ENCODE results near the gene EPHB2. TPM values are rescaled to one million over a fixed set of nuclear protein-coding genes. Genes with fewer than 3 reads are reported as not detected.

The EPHB2 gene
- total RNA-seq, 4 donors from 2014 or later = 7.2 to 12.6 (median 9.1) TPM

DNA sequence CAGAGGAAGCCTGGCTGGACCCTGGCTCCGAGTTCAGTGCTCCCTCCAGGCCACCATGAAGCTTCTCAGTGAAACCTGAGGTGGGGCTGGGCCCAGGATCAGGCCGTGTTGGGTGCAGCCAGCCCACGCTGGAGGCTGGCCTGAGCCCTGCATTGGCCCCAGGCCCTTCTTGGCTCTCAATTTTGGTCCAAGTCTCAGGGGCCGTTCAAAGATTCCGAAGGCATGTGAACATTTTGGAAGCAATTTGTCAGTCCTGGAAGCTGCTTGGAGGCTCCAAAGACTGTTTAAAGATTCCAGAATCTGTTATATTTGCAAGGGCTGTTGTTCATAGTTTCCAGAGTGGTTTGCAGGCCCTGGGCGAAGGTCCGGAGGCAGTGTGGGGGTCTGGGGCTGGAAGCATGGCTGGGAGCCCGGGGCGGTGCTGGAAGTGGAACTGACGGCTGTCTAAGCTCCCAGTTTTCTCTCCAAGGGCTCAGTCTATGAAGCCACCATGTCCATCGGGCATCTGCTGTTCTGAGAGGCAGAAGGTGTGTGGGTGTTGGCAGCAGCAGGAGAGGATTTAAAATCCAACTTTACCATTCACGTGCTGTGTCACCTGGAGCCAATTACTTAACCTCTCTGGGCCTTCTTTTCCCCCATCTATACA is 104.9 kb downstream of the EPHB2 start:
- H3K27me3 ChIP-seq = no peaks in the 10 kb centered on the region
- H3K9me3 ChIP-seq = no peaks in the 10 kb centered on the region
- WGBS, 2 donors = 43 to 47% methylated on average over 11 to 12 of the region's 12 CpGs
- no peak overlapping the region for H3K4me3 ChIP-seq
- H3K4me1 ChIP-seq = peaks cover 0 to 22% (median 4%) of the 10 kb centered on the region in 4 donors
- H3K27ac ChIP-seq = peak overlapping the region in 2 of 4 donors; percentile 36 to 65
- no peak for TF ChIP-seq EP300 (IDR thresholded peaks at IDR 0.05)
- no peak for TF ChIP-seq CTCF (IDR thresholded peaks at IDR 0.05)
- no peak for TF ChIP-seq POLR2A (IDR thresholded peaks at IDR 0.05)
- no peaks in the 10 kb centered on the region for H3K36me3 ChIP-seq
- DNase-seq (ENCODE audit: low spot score in 2 of 2) = peak in 1 of 2 donors; percentile 43

DNA sequence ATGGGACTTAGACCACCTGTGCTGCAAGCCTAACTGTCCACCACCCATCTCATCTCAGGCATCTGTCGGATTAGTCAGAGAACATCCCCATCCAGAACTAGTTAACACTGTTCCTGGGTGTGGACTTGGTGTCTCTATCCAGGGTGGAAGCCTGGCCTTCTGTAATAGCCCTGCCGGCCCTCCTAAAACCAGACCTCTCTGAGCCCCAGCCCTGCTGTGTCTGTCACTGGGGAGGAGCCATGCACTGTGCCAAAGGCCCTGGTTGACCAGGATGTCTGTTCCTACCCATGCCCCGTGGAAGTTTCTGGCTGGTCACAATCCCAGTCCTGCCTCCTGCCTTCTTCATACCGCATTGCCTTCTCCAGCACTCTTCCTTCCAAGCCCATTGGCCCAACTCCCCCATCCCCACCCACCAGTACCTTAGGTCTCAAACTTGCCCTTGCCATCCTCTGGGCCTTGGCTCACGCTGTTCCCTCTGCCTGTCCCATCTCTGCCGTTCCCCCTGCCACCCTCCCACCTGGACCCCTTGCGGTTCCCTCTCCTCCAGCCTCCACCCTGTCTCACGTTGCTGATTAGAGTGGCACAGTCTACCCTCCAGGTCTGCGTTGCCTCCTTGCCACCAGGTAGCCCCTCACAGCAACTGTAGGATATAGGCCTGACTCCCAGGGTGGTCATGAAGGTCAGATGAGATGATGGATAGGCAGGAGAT is 105.6 kb downstream of the EPHB2 start:
- peak overlapping the region in 2 of 4 donors; percentile 16 to 65 for H3K27ac ChIP-seq

DNA sequence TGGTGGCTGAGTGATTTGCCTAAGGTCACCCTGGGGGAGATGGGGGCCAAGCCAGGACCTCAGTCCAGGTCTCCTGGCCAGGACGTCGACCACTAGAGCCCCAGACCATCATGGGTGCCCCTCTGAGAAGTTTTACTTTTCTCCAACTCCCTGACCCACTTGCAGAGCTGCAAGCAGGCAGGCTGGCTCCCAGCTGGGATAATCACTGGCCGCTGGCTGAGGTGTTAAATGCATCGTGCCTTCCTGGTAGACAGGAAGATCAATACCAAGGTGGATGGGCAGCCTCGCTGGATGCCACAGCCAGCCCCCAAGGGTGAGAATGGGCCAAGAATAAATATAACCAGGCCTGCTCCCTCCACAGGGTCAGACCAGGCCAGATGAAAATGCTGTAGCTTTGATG is 106.2 kb downstream of the EPHB2 start:
- Histone ChIP-seq H3K4me1 (peaks cover 0 to 22% (median 4%) of the 10 kb centered on the region in 4 donors), H3K27me3 (no peaks in the 10 kb centered on the region), H3K36me3 (no peaks in the 10 kb centered on the region), H3K27ac (no peak overlapping the region), H3K9me3 (no peaks in the 10 kb centered on the region), H3K4me3 (no peak overlapping the region)
- WGBS, 2 donors = 84 to 86% methylated on average over 3 to 5 of the region's 5 CpGs
- DNase-seq (ENCODE audit: low spot score in 2 of 2) = no peak
- no peak for TF ChIP-seq EP300 (IDR thresholded peaks at IDR 0.05)
- TF ChIP-seq POLR2A (IDR thresholded peaks at IDR 0.05) = no peak
- TF ChIP-seq CTCF (IDR thresholded peaks at IDR 0.05) = no peak

More for the DNA sequence above, 105.6 kb downstream of the EPHB2 start:
- WGBS, 2 donors = 74 to 75% methylated on average over 9 of the region's 9 CpGs
- Histone ChIP-seq H3K27me3 (no peaks in the 10 kb centered on the region), H3K9me3 (no peaks in the 10 kb centered on the region), H3K4me1 (peaks cover 0 to 22% (median 4%) of the 10 kb centered on the region in 4 donors), H3K4me3 (no peak overlapping the region), H3K36me3 (no peaks in the 10 kb centered on the region)
- no peak for TF ChIP-seq EP300 (IDR thresholded peaks at IDR 0.05)
- no peak for DNase-seq (ENCODE audit: low spot score in 2 of 2)

DNA sequence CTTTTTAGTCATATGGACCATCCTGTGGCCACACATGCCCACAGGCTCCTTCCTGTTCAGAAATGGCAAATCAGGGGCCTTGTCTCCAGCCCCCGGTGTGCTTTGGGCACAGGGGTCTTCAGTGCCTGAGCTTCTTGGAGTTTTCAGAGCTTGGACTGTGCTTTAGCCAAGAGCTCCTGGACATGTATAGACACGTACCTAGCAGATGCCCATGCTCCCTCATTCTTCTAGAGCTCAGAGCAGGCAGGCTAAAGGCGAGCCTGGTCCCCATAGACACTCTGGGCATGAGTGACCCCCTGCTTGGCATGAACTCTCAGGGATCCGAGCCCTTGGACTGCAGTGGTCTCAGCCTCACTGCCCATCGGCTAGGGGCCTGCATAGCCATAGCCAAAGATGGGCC is 106.8 kb downstream of the EPHB2 start:
- Histone ChIP-seq H3K9me3 (no peaks in the 10 kb centered on the region), H3K4me1 (peaks cover 0 to 22% (median 4%) of the 10 kb centered on the region in 4 donors), H3K36me3 (no peaks in the 10 kb centered on the region), H3K4me3 (no peak overlapping the region), H3K27me3 (no peaks in the 10 kb centered on the region), H3K27ac (no peak overlapping the region)
- TF ChIP-seq POLR2A (IDR thresholded peaks at IDR 0.05) (no peak), CTCF (IDR thresholded peaks at IDR 0.05) (no peak), EP300 (IDR thresholded peaks at IDR 0.05) (no peak)
- DNase-seq (ENCODE audit: low spot score in 2 of 2) = no peak
- 89 to 90% methylated on average over 3 to 5 of the region's 5 CpGs for WGBS, 2 donors

DNA sequence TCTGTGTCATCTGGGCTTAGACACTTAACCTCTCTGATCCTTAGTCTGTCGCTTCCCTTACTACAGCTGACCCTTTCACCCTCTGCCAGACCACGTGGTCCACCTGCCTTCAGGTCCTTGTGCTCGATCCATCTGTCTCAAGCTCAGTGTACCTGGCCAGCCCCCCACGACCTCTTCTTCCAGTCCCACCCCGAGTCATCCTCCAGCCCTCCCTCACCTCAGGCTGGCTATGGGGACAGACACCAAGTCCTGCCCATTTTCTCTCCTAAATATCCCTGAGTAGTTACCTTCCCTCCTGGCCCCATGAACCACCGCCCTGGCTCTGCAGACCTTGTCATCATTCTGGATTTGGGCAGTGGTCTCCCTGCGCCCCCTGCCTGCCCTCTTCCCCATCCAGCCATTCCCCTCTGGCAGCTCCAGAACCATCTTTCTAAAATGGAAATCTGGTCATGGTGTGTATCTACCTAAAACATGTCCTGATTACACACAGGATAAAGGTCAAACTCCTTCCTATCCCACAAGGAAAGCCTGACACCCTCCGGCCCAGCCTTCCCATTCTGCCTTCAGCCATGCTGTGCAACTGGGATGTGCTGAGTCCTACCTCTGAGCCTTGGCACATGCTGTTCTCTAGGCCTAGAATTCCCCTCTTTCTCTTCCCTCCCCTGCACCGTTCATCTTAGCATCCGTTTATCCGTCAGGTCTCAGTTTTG is 107.6 kb downstream of the EPHB2 start:
- Histone ChIP-seq H3K27ac (no peak overlapping the region), H3K9me3 (no peaks in the 10 kb centered on the region), H3K4me1 (peaks cover 0 to 22% (median 4%) of the 10 kb centered on the region in 4 donors), H3K27me3 (no peaks in the 10 kb centered on the region), H3K4me3 (no peak overlapping the region), H3K36me3 (no peaks in the 10 kb centered on the region)
- TF ChIP-seq POLR2A (IDR thresholded peaks at IDR 0.05) (no peak), EP300 (IDR thresholded peaks at IDR 0.05) (no peak), CTCF (IDR thresholded peaks at IDR 0.05) (no peak)
- WGBS, 2 donors = 72 to 87% methylated on average over 11 of the region's 11 CpGs
- no peak for DNase-seq (ENCODE audit: low spot score in 2 of 2)
